K562 (cell line): ENCODE measurements around the gene ARHGEF25. TPM values are rescaled to one million over a fixed set of nuclear protein-coding genes. Genes with fewer than 3 reads are reported as not detected.

Experiments used
- ATAC-seq: fragments of 200-7000 bp; cut with Tn5 transposase; 3 replicates; pipeline ENCODE4 v1.9.1; 2020; ENCODE audit warnings: moderate library complexity
- BruUV-seq: library from RNA; stranded (reverse); fragments of 400-500 nt; replicated peaks from 2 replicates; lab custom pipeline; 2021; lab: Mats Ljungman, UMichigan
- CTCF ChIA-PET: fragments of 300-600 bp; formaldehyde crosslinking; extraction: SDS; loops from one replicate; lab custom pipeline; 2021; ENCODE audit warnings: low intra/inter-chr PET ratio; lab: Yijun Ruan, JAX
- POLR2A ChIA-PET: fragments of 300-600, 350-650 bp; sonication (Branson Sonifier 250); formaldehyde crosslinking; extraction: SDS; loops from one replicate; lab custom pipeline; 2021; ENCODE audit warnings: antibody characterized with exemption, inconsistent platforms; lab: Yijun Ruan, JAX
- DNase-seq, 4 experiments: peaks; one replicate each; pipeline versions ENCODE4 v3.0.0 to v3.0.0-alpha.2; 2011 to 2018; ENCODE audit warnings: low spot score in 3 of 4, mixed read lengths in 3 of 4; ENCODE audit errors: extremely low read depth in 1 of 4
- FAIRE-seq: peaks from 2 replicates; lab custom pipeline; 2011; peaks lifted over from hg19 to GRCh38; lab: Jason Lieb, UNC
- H2AFZ ChIP-seq: 2 replicates; pipeline ENCODE4 v1.6.0; 2011; ENCODE audit warnings: low read depth, low read length, control low read depth, inconsistent platforms
- H3K27ac ChIP-seq: fragments of 200-600 bp; 3 replicates; pipeline ENCODE4 v1.8.0; 2011; ENCODE audit warnings: low read depth, mild to moderate bottlenecking, control low read depth, inconsistent platforms, low read length, moderate library complexity, mixed read lengths; ENCODE audit errors: extremely low read depth
- H3K27me3 ChIP-seq, 2 experiments: fragments of 300-600 bp in 1 of 2; 2 replicates in 1 of 2; 3 replicates in 1 of 2; pipeline versions ENCODE4 v1.6.0 to v1.8.0; 2011; ENCODE audit warnings: inconsistent platforms in 2 of 2, low read length in 2 of 2, mild to moderate bottlenecking in 1 of 2, mixed read lengths in 1 of 2, moderate library complexity in 1 of 2; ENCODE audit not compliant: control insufficient read depth in 2 of 2, insufficient read depth in 2 of 2
- H3K36me3 ChIP-seq: fragments of 300-600 bp; 3 replicates; pipeline ENCODE4 v1.8.0; 2011; ENCODE audit warnings: mild to moderate bottlenecking, low read length, inconsistent platforms; ENCODE audit not compliant: control insufficient read depth, insufficient read depth
- H3K4me1 ChIP-seq, 2 experiments: fragments of 200-600 bp in 1 of 2; replicated peaks in 1 of 2; 2 replicates in 1 of 2; 3 replicates in 1 of 2; pipeline versions ENCODE4 v1.5.1 to v1.8.0; 2011; ENCODE audit warnings: inconsistent platforms in 2 of 2, low read length in 2 of 2, mild to moderate bottlenecking in 1 of 2, mixed read lengths in 1 of 2, moderate library complexity in 1 of 2; ENCODE audit not compliant: control insufficient read depth in 2 of 2, insufficient read depth in 2 of 2
- H3K4me2 ChIP-seq: 2 replicates; pipeline ENCODE4 v1.6.1; 2011; ENCODE audit warnings: low read length, control low read depth, inconsistent platforms, mixed read lengths; ENCODE audit not compliant: insufficient read depth
- H3K4me3 ChIP-seq: fragments of 200-600 bp; sonication (generic), shearing (Covaris generic); 2 replicates; pipeline ENCODE4 v1.5.1; 2016; ENCODE audit warnings: control low read depth, inconsistent platforms
- H3K79me2 ChIP-seq: fragments of 200-600 bp; 3 replicates; pipeline ENCODE4 v1.8.0; 2011; ENCODE audit warnings: low read length, inconsistent platforms; ENCODE audit not compliant: control insufficient read depth, insufficient read depth
- H3K9ac ChIP-seq, 2 experiments: 2 replicates each; pipeline versions ENCODE4 v1.6.0 to v1.6.1; 2011; ENCODE audit warnings: low read depth in 2 of 2, low read length in 2 of 2, control low read depth in 1 of 2, inconsistent platforms in 1 of 2, mild to moderate bottlenecking in 1 of 2, mixed read lengths in 1 of 2; ENCODE audit not compliant: insufficient read depth in 1 of 2
- H3K9me1 ChIP-seq: one replicate; pipeline ENCODE4 v1.6.0; 2011; ENCODE audit warnings: inconsistent platforms, mild to moderate bottlenecking, low read length, moderate library complexity; ENCODE audit not compliant: control insufficient read depth, insufficient read depth
- H3K9me3 ChIP-seq: replicated peaks from 2 replicates; pipeline ENCODE4 v1.5.1; 2011; ENCODE audit warnings: low read depth, low read length, inconsistent platforms; ENCODE audit not compliant: control insufficient read depth, insufficient read depth
- H4K20me1 ChIP-seq: replicated peaks from 2 replicates; pipeline ENCODE4 v1.6.1; 2011; ENCODE audit warnings: low read length, inconsistent platforms, mixed read lengths; ENCODE audit not compliant: control insufficient read depth, insufficient read depth
- ETV5 ChIP-seq: sonication (generic); formaldehyde crosslinking; IDR thresholded peaks from 2 replicates; pipeline ENCODE4 v1.4.0; 2020; ENCODE audit warnings: low read depth, mild to moderate bottlenecking, missing genetic modification reagents
- KDM5B ChIP-seq: fragments of 200-600 bp; sonication (generic); IDR thresholded peaks from 2 replicates; pipeline ENCODE4 v1.6.1; 2012; ENCODE audit warnings: low read depth, mild to moderate bottlenecking, moderate library complexity, low read length, control low read depth, inconsistent platforms; ENCODE audit not compliant: insufficient replicate concordance
- L3MBTL2 ChIP-seq: fragments of 450-650 bp; IDR thresholded peaks from 2 replicates; pipeline ENCODE4 v1.6.1; 2016; ENCODE audit warnings: mild to moderate bottlenecking, moderate library complexity
- NFRKB ChIP-seq: fragments of 450-650 bp; IDR thresholded peaks from 2 replicates; pipeline ENCODE4 v1.6.1; 2016; ENCODE audit warnings: low read depth
- PCBP1 ChIP-seq: fragments of 200-400 bp; formaldehyde crosslinking; IDR thresholded peaks from 2 replicates; pipeline ENCODE4 v1.6.1; 2018; ENCODE audit warnings: mild to moderate bottlenecking, low read depth, low read length; ENCODE audit not compliant: poor library complexity, severe bottlenecking
- POLR3G ChIP-seq: IDR thresholded peaks from 2 replicates; pipeline ENCODE4 v1.6.1; 2011; ENCODE audit not compliant: insufficient read length, insufficient replicate concordance; ENCODE audit errors: extremely low read depth
- SMAD3 ChIP-seq: fragments of 450-650 bp; formaldehyde crosslinking; conservative IDR thresholded peaks from 2 replicates; pipeline ENCODE4 v1.4.0; 2020; ENCODE audit warnings: mild to moderate bottlenecking
- SMARCA4 ChIP-seq: fragments of 450-650 bp; IDR thresholded peaks from 2 replicates; pipeline ENCODE4 v1.6.1; 2016
- TBP ChIP-seq: optimal IDR thresholded peaks from 2 replicates; pipeline ENCODE3; 2011; ENCODE audit warnings: low read depth, low read length, improper control_type of control experiment
- YY1 ChIP-seq, 3 experiments: IDR thresholded peaks; 2 replicates each; pipeline ENCODE4 v1.6.1; 2011; ENCODE audit warnings: low read length in 2 of 3, mild to moderate bottlenecking in 2 of 3, moderate library complexity in 2 of 3, borderline replicate concordance in 1 of 3, control low read depth in 1 of 3, low read depth in 1 of 3; ENCODE audit not compliant: insufficient read depth in 3 of 3, insufficient replicate concordance in 2 of 3, control insufficient read depth in 1 of 3, insufficient read length in 1 of 3; ENCODE audit errors: extremely low read depth in 1 of 3
- ZBTB1 ChIP-seq: sonication (generic); formaldehyde crosslinking; IDR thresholded peaks from 2 replicates; pipeline ENCODE4 v1.8.1; 2023; ENCODE audit warnings: missing genetic modification reagents, low read depth, mild to moderate bottlenecking, borderline replicate concordance
- ZKSCAN1 ChIP-seq: fragments of 150-350 bp; IDR thresholded peaks from 2 replicates; pipeline ENCODE4 v1.6.1; 2016; ENCODE audit warnings: low read depth, low read length
- ZNF445 ChIP-seq: fragments of 250-450 bp; sonication (Bioruptor Pico); IDR thresholded peaks from 2 replicates; pipeline ENCODE4 v1.4.0; 2020; ENCODE audit warnings: low read depth, mild to moderate bottlenecking, moderate library complexity
- ZNF586 ChIP-seq: fragments of 450-650 bp; formaldehyde crosslinking; conservative IDR thresholded peaks from 2 replicates; pipeline ENCODE4 v1.4.0; 2020; ENCODE audit warnings: mild to moderate bottlenecking, moderate library complexity
- WGBS: fragments of 100-300 bp; shearing (Covaris generic); methylation state at CpG from one replicate; pipeline ENCODE4 v1.1.6; 2016; ENCODE audit warnings: low coverage, mixed read lengths; ENCODE audit not compliant: insufficient coverage; ENCODE audit errors: missing lambda C conversion rate; 5-methylcytosine and 5-hydroxymethylcytosine counted together
- in situ Hi-C: fragments of 300-500 bp; cut with MboI; formaldehyde crosslinking; loops from 4 replicates; pipeline ENCODE4 v1.15.0; 2018; ENCODE audit warnings: inconsistent platforms, mixed read lengths
- intact Hi-C: fragments of 100-400 bp; cut with micrococcal nuclease; formaldehyde crosslinking; loops from 2 replicates; pipeline ENCODE4 v1.14.2; 2022
- polyA plus RNA-seq, 8 experiments: library from polyadenylated mRNA; depleted of rRNA in 4 of 8; stranded (reverse) in 5 of 8; unstranded in 3 of 8; fragments of >200 nt; fragmentation: Nextera tagmentation in 2 of 8; fragmentation: Illumina TruSeq in 1 of 8; extraction: Ambion mirVana in 2 of 8; extraction: Trizol in 1 of 8; gene quantifications; 2 replicates each; pipeline versions ENCODE4 v1.2.1 to v1.2.3, GENCODE V29; 2011 to 2014; ENCODE audit warnings: inconsistent platforms in 1 of 8, missing spikeins in 1 of 8
- total RNA-seq, 7 experiments: library from RNA; depleted of rRNA in 6 of 7; stranded (reverse); fragments of >200 nt in 6 of 7; fragmentation: Illumina TruSeq in 2 of 7; extraction: Trizol in 2 of 7; gene quantifications; 2 replicates each; pipeline versions ENCODE4 v1.2.1 to v1.2.3, GENCODE V29; 2011 to 2021; ENCODE audit warnings: low replicate concordance in 1 of 7
- TF ChIP-seq, protein P1 (sequence below): sonication (generic); formaldehyde crosslinking; IDR thresholded peaks from 2 replicates; pipeline ENCODE4 v1.8.0; 2022; ENCODE audit warnings: missing genetic modification reagents, mild to moderate bottlenecking, moderate library complexity, borderline replicate concordance
- TF ChIP-seq, protein P2 (sequence below): fragments of 250-450 bp; sonication (Bioruptor Pico); IDR thresholded peaks from 2 replicates; pipeline ENCODE4 v1.5.0; 2021
- TF ChIP-seq, protein P3 (sequence below): sonication (generic); formaldehyde crosslinking; IDR thresholded peaks from 2 replicates; pipeline ENCODE4 v1.8.1; 2022; ENCODE audit warnings: missing genetic modification reagents

The ARHGEF25 gene
- total and polyA plus RNA-seq, 9 of the 15 experiments (the other 6 are each of a cell fraction or from before 2014, with no cell fraction given), result 0.13 to 17.3 (median 11.6) TPM

DNA sequence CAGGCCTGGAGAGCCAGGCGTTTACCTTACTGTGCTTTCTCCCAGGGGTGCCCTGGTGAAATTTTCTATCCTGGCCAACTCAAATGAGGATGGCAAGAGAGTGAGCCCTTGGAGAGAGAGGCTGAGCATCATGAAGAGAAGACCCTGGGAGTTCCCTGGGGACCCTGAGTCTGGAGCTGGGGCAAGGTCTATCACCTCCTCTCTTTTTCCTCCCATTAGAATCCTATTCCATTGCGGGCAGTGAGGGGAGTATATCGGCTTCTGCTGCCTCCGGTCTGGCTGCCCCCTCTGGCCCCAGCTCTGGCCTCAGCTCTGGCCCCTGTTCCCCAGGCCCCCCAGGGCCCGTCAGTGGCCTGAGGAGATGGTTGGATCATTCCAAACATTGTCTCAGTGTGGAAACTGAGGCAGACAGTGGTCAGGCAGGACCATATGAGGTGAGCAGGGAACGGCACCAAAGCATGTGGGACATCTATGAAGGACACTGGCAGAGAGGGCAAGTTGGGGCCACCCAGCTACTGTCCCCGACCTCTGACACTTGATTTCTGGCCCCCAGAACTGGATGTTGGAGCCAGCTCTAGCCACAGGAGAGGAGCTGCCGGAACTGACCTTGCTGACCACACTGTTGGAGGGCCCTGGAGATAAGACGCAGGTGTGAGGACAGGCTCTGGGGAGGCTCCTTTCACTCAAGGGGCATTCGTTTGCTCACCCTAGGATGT lies 1.6 kb downstream of the ARHGEF25 start:
- no peaks in the 10 kb centered on the region for H3K9me3 ChIP-seq
- no peaks in the 10 kb centered on the region for H4K20me1 ChIP-seq
- peak in 1 of 4 experiments; percentile 43 for DNase-seq
- CTCF ChIA-PET, result no interaction called here
- peaks cover 55 to 63% of the 10 kb centered on the region in 2 experiments for H3K4me1 ChIP-seq
- ATAC-seq, result 0 out of 3 replicates have a peak, but pooled peaks have one; percentile 3
- no TSS peak for BruUV-seq
- H3K27me3 ChIP-seq, result no peaks in the 10 kb centered on the region
- H3K9me1 ChIP-seq, result peaks cover 4% of the 10 kb centered on the region
- no peak overlapping the region; the same call in 2 of the 3 replicates for H3K27ac ChIP-seq
- peak overlapping the region; percentile 67 for H3K4me2 ChIP-seq
- WGBS, result 45% methylated on average over 7 of the region's 10 CpGs
- H3K9ac ChIP-seq, result peak overlapping the region in 1 of 2 experiments; percentile 83; a peak in 2 of 4 replicates
- intact Hi-C loops, result no loop called here
- in situ Hi-C loops, result no loop called here
- peak; percentile 62 for FAIRE-seq
- H3K79me2 ChIP-seq, result peaks cover 2% of the 10 kb centered on the region; the same call in 2 of the 3 replicates
- H3K36me3 ChIP-seq, result peaks cover 16% of the 10 kb centered on the region; the same call in 2 of the 3 replicates
- no peak overlapping the region for H2AFZ ChIP-seq
- no peak overlapping the region for H3K4me3 ChIP-seq
- POLR2A ChIA-PET, result interaction anchor here (0.8 to 2.4 kb wide), 7 partner anchors 8 to 94 kb away, joined by 3 to 10 read pairs (median 5); partner anchors contain the start of genes DDIT3 and DTX3
- no peak for TF ChIP-seq YY1 (IDR thresholded peaks at IDR 0.05; ENCODE audit: borderline replicate concordance in 1 of 3, control insufficient read depth in 1 of 3, extremely low read depth in 1 of 3, insufficient read depth in 3 of 3, insufficient read length in 1 of 3, insufficient replicate concordance in 2 of 3, low read depth in 1 of 3, low read length in 2 of 3)
- TF ChIP-seq ZNF445 (CRISPR knock-in tag), result no peak
- TF ChIP-seq, protein P1, sequence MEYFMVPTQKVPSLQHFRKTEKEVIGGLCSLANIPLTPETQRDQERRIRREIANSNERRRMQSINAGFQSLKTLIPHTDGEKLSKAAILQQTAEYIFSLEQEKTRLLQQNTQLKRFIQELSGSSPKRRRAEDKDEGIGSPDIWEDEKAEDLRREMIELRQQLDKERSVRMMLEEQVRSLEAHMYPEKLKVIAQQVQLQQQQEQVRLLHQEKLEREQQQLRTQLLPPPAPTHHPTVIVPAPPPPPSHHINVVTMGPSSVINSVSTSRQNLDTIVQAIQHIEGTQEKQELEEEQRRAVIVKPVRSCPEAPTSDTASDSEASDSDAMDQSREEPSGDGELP (CRISPR knock-in tag), result 0 out of 2 replicates have a peak, but pooled peaks have one; percentile 29
- no peak for TF ChIP-seq ETV5 (CRISPR knock-in tag)
- TF ChIP-seq L3MBTL2, result peak; percentile 49
- TF ChIP-seq ZKSCAN1, result no peak
- no peak for TF ChIP-seq ZBTB1 (CRISPR knock-in tag)
- TF ChIP-seq KDM5B, result no peak
- no peak for TF ChIP-seq PCBP1
- TF ChIP-seq, protein P2, sequence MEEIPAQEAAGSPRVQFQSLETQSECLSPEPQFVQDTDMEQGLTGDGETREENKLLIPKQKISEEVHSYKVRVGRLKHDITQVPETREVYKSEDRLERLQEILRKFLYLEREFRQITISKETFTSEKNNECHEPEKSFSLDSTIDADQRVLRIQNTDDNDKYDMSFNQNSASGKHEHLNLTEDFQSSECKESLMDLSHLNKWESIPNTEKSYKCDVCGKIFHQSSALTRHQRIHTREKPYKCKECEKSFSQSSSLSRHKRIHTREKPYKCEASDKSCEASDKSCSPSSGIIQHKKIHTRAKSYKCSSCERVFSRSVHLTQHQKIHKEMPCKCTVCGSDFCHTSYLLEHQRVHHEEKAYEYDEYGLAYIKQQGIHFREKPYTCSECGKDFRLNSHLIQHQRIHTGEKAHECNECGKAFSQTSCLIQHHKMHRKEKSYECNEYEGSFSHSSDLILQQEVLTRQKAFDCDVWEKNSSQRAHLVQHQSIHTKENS (CRISPR knock-in tag), result no peak
- TF ChIP-seq, protein P3, sequence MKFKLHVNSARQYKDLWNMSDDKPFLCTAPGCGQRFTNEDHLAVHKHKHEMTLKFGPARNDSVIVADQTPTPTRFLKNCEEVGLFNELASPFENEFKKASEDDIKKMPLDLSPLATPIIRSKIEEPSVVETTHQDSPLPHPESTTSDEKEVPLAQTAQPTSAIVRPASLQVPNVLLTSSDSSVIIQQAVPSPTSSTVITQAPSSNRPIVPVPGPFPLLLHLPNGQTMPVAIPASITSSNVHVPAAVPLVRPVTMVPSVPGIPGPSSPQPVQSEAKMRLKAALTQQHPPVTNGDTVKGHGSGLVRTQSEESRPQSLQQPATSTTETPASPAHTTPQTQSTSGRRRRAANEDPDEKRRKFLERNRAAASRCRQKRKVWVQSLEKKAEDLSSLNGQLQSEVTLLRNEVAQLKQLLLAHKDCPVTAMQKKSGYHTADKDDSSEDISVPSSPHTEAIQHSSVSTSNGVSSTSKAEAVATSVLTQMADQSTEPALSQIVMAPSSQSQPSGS (CRISPR knock-in tag), result no peak
- TF ChIP-seq ZNF586, result no peak
- TF ChIP-seq TBP, result no peak
- no peak for TF ChIP-seq NFRKB
- TF ChIP-seq SMAD3 (CRISPR knock-in tag), result no peak
- no peak for TF ChIP-seq POLR3G
- TF ChIP-seq SMARCA4, result no peak
